Measurements from ENCODE around the gene KCNQ1.

The KCNQ1 gene

DNA sequence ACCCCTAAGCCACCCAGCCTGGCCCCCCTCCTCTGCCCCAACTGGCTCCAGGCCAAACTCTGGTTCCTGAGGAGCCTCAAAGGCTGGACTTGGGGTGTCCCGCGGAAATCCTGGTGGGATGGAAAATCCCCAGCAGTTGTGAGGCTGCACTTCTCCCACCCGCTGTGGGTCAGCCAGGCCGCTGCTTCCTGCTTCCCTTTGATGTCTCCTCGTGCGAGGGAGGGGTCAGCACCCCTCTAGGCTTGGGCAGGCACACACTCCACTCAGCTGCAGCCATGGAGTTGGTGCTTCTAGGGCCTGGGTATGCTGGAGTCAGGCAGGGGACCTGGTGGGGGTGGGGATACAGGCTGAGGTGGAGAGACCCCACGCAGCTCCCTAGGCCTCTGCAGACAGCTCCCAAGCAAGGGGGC, 243.0 kb downstream of the KCNQ1 start:
- no peak overlapping the region for H3K4me3 ChIP-seq (ENCODE audit: insufficient read depth, low read length, poor library complexity, severe bottlenecking)
- no peaks in the 10 kb centered on the region for H3K9me2 ChIP-seq (replicated peaks; ENCODE audit: insufficient read depth, low read length)
- H3K36me3 ChIP-seq (ENCODE audit: low read length): no peaks in the 10 kb centered on the region
- H3K27ac ChIP-seq (ENCODE audit: low read depth, low read length): no peak overlapping the region
- H3K27me3 ChIP-seq (ENCODE audit: low read length): no peaks in the 10 kb centered on the region
- no peaks in the 10 kb centered on the region for H3K9me3 ChIP-seq (ENCODE audit: insufficient read depth, low read length)
- no peak overlapping the region for H3K9ac ChIP-seq (ENCODE audit: low read length)
- H2AFZ ChIP-seq (ENCODE audit: low read depth, low read length, severe bottlenecking): no peak overlapping the region
- H3F3A ChIP-seq (ENCODE audit: insufficient read depth): no peaks in the 10 kb centered on the region
- H3K4me2 ChIP-seq (ENCODE audit: low read depth, low read length, poor library complexity, severe bottlenecking): no peak overlapping the region
- H4K20me1 ChIP-seq (ENCODE audit: low read depth, low read length): no peaks in the 10 kb centered on the region
- TF ChIP-seq, protein P1, sequence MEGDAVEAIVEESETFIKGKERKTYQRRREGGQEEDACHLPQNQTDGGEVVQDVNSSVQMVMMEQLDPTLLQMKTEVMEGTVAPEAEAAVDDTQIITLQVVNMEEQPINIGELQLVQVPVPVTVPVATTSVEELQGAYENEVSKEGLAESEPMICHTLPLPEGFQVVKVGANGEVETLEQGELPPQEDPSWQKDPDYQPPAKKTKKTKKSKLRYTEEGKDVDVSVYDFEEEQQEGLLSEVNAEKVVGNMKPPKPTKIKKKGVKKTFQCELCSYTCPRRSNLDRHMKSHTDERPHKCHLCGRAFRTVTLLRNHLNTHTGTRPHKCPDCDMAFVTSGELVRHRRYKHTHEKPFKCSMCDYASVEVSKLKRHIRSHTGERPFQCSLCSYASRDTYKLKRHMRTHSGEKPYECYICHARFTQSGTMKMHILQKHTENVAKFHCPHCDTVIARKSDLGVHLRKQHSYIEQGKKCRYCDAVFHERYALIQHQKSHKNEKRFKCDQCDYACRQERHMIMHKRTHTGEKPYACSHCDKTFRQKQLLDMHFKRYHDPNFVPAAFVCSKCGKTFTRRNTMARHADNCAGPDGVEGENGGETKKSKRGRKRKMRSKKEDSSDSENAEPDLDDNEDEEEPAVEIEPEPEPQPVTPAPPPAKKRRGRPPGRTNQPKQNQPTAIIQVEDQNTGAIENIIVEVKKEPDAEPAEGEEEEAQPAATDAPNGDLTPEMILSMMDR (IDR thresholded peaks at IDR 0.05; ENCODE audit: insufficient read depth, low read length, poor library complexity, severe bottlenecking): no peak
- TF ChIP-seq EZH2phosphoT487 (conservative IDR thresholded peaks at IDR 0.05; ENCODE audit: low read length): no peak
- H3K79me2 ChIP-seq (ENCODE audit: insufficient read depth, low read length): no peaks in the 10 kb centered on the region

DNA sequence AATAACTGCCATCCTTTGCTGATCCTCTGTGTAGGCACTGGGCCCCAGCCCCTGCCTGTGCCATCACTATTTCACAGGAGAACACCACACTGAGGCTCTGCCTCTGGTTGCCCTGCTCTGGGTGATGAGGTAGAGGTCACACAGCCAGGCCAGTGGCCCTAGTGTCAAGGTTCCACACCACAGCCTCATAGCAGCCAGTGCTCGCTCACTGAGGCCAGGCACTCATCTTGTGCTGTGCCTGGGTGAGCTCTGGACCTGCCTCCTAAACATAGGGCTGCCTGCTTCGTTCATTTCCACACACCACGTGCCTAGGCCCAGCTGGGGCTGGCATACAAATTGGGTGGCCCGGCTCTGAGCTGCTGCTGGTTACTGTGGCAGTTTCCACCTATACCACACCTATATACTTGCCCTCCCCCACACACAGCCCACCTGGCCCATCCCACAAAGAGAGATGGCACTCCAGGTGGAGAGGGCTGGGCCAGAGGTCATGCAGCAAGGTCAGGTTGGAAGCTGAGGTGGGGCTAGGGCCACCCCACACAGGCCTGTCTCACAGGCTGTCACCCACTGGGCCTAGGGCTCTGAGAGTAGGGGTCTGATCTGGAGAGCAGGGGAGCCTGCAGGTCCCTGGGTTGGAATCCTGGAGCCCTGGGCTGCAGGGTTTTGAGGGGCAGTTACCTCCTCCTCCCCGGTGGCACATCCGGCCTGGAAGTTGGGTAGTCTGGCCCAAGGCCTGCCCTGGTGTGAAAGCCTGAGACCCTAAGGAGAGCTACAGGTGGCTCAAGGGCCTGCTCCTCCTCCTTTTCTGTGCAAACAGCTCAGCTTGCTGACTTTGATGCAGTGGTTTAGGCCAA, 243.8 kb downstream of the KCNQ1 start:
- H3K27ac ChIP-seq (ENCODE audit: low read depth, low read length): no peak overlapping the region
- H3K4me3 ChIP-seq (ENCODE audit: insufficient read depth, low read length, poor library complexity, severe bottlenecking): no peak overlapping the region
- H2AFZ ChIP-seq (ENCODE audit: low read depth, low read length, severe bottlenecking): no peak overlapping the region
- no peaks in the 10 kb centered on the region for H3K9me3 ChIP-seq (ENCODE audit: insufficient read depth, low read length)
- H3K79me2 ChIP-seq (ENCODE audit: insufficient read depth, low read length): no peaks in the 10 kb centered on the region
- no peaks in the 10 kb centered on the region for H3K9me2 ChIP-seq (replicated peaks; ENCODE audit: insufficient read depth, low read length)
- H4K20me1 ChIP-seq (ENCODE audit: low read depth, low read length): no peaks in the 10 kb centered on the region
- TF ChIP-seq EZH2phosphoT487 (conservative IDR thresholded peaks at IDR 0.05; ENCODE audit: low read length): no peak
- TF ChIP-seq, protein P1 (IDR thresholded peaks at IDR 0.05; ENCODE audit: insufficient read depth, low read length, poor library complexity, severe bottlenecking): no peak
- no peak overlapping the region for H3K9ac ChIP-seq (ENCODE audit: low read length)
- H3K36me3 ChIP-seq (ENCODE audit: low read length): no peaks in the 10 kb centered on the region
- no peak overlapping the region for H3K4me2 ChIP-seq (ENCODE audit: low read depth, low read length, poor library complexity, severe bottlenecking)
- H3F3A ChIP-seq (ENCODE audit: insufficient read depth): no peaks in the 10 kb centered on the region
- no peaks in the 10 kb centered on the region for H3K27me3 ChIP-seq (ENCODE audit: low read length)

DNA sequence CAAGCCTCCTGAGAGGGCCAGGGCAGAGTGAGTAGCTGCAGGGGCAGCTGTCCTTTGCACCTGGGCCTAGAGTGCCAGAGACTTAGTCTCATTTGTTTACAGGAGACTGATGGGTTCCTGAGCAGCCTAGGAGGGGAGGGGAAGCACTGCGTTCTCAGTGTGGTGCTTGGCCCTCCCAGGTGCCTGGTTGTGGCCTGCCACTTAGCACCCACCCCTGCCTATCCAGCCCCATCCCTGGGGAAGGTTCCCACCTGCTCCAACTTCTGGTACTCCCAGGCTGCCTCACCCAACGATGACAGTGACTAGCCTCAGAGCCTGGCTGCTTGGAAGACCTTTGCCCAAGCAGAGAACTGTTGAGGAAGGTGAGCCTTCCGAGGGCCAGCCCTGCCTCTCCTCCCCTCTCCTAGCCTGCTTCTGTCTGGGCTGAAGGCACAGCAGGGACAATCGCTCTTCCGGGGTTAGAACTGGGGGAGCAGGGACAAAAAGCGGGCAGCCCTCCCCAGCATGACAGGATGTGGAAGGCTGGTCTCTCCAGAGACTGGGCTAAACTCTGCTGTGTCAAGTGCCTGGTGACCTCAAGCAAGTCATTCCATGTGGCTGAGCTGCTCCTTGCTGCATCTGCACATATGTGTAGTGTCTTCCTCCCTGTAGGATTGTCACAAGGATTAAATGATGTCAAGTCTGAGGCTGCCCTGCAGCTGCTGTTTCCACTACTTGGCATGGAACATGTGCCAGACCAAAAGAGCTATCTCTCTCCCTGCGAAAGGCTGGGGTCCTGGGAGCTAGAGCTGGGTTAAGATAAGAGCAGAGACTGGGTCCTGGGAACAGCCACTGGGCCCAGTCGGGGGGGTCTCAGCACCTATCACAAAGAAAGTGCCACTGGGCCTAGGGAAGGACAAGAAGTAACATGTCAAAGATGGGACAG, 245.1 kb downstream of the KCNQ1 start:
- Histone ChIP-seq H3K79me2 (ENCODE audit: insufficient read depth, low read length) (no peaks in the 10 kb centered on the region), H3K9ac (ENCODE audit: low read length) (no peak overlapping the region), H3K36me3 (ENCODE audit: low read length) (no peaks in the 10 kb centered on the region), H2AFZ (ENCODE audit: low read depth, low read length, severe bottlenecking) (no peak overlapping the region), H3K27me3 (ENCODE audit: low read length) (no peaks in the 10 kb centered on the region), H3K9me2 (replicated peaks; ENCODE audit: insufficient read depth, low read length) (no peaks in the 10 kb centered on the region), H3K4me3 (ENCODE audit: insufficient read depth, low read length, poor library complexity, severe bottlenecking) (no peak overlapping the region), H4K20me1 (ENCODE audit: low read depth, low read length) (no peaks in the 10 kb centered on the region), H3K9me3 (ENCODE audit: insufficient read depth, low read length) (no peaks in the 10 kb centered on the region), H3K27ac (ENCODE audit: low read depth, low read length) (no peak overlapping the region), H3F3A (ENCODE audit: insufficient read depth) (no peaks in the 10 kb centered on the region), H3K4me2 (ENCODE audit: low read depth, low read length, poor library complexity, severe bottlenecking) (no peak overlapping the region)
- no peak for TF ChIP-seq EZH2phosphoT487 (conservative IDR thresholded peaks at IDR 0.05; ENCODE audit: low read length)
- TF ChIP-seq, protein P1 (IDR thresholded peaks at IDR 0.05; ENCODE audit: insufficient read depth, low read length, poor library complexity, severe bottlenecking): no peak
